ENCODE data around the gene LYRM7. TPM values are rescaled to one million over a fixed set of nuclear protein-coding genes. Genes with fewer than 3 reads are reported as not detected.
"Not testable (repeated sequence)": the region's sequence is repeated elsewhere in the genome, so short reads cannot be mapped to it uniquely, and the experiment has no call there.

LYRM7 gene
- total RNA-seq, 2 donors from 2014 or later = 16.8 to 18.9 TPM

DNA sequence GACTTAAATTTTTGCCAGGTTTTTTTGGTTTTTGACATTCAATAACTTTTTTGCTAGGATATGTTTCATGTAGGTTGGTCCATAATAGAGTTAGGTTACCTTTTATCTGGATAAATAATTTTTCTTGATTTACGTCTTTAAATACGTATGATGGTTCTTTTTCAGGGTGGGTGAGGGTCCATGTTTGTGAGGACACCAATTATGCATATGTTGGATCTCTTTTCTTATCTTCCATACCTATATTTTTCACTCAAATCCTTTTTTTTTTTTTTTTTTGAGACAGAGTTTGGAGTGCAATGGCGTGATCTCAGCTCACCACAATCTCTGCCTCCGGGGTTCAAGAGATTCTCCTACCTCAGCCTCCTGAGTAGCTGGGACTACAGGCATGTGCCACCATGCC is 75.8 kb downstream of the LYRM7 start:
- intact Hi-C loops (cut with DNase I) = no loop called here
- DNase-seq = no peak
- ATAC-seq = no peak

- intact Hi-C loops (cut with DNase I) = no loop called here
- ATAC-seq = no peak
Measured at GRCh38 chr5:131250751-131251475, 80.2 kb downstream of the LYRM7 start.

DNA sequence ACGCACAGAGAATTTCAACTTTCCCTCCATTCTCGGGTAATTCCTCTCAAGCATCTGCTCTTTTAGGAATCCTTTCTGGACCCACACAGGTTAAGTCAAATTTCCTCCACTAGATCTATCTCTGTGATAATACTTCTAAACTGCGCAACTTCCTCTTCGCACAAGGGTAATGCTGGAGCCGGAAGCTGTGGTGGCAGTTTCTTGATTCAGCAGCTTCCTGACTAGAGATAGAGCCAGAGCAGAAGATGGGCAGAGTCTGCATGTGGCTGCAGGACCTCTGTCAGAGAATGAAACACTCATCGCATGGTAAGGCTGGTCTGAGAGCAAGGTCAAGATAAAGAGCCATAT is 82.1 kb downstream of the LYRM7 start:
- peak; percentile 86 to 89 for ATAC-seq
- peak; percentile 48 for DNase-seq
- intact Hi-C loops (cut with DNase I) = no loop called here

More at GRCh38 chr5:131250751-131251475, 80.2 kb downstream of the LYRM7 start:
- DNase-seq = no peak

DNA sequence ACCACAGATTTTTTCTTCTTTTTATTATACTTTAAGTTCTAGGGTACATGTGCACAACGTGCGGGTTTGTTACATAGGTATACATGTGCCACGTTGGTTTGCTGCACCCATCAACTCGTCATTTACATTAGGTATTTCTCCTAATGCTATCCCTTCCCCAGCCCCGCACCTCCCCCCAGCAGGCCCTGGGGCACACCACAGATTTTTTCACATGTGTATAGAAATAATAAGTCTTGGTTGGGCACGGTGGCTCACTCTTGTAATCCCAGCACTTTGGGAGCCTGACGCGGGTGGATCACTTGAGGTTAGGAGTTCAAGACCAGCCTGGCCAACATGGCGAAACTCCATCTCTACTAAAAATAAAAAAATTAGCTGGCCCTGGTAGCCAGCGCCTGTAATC is 83.3 kb downstream of the LYRM7 start:
- ATAC-seq; intact Hi-C loops (cut with DNase I); DNase-seq: not testable (repeated sequence)

DNA sequence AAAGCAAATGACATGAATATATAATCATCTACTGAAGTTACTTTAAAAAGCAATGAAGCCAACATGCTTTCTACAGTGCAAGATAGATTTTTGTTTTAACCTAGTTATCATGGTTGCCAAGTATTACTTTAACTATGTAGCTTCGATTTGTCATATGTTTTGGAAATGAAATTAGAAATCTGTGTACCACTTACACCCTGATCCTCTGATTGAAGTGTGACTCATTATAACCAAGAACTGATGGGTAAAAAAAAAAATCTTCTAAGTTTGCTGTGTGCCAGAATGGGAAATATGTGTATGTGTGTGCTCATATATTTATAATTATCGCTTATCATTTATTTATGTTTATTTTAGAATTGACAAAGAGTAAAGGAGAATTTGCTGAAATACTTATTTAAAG is 84.0 kb downstream of the LYRM7 start:
- DNase-seq (no peak), ATAC-seq (no peak)
- intact Hi-C loops (cut with DNase I) = no loop called here

Other genes with a start within 250 kb of the LYRM7 start
- gene HINT1, start 5.7 kb upstream of the LYRM7 start, total RNA-seq = 100 to 1,000 TPM; 142 to 172 TPM
- gene CDC42SE2, start 93.1 kb downstream of the LYRM7 start, total RNA-seq = 10 to 100 TPM; 12.8 to 15.4 TPM

Measured in left cardiac atrium (tissue), 4 donors.